ENCODE data around the gene ELL2.

DNA sequence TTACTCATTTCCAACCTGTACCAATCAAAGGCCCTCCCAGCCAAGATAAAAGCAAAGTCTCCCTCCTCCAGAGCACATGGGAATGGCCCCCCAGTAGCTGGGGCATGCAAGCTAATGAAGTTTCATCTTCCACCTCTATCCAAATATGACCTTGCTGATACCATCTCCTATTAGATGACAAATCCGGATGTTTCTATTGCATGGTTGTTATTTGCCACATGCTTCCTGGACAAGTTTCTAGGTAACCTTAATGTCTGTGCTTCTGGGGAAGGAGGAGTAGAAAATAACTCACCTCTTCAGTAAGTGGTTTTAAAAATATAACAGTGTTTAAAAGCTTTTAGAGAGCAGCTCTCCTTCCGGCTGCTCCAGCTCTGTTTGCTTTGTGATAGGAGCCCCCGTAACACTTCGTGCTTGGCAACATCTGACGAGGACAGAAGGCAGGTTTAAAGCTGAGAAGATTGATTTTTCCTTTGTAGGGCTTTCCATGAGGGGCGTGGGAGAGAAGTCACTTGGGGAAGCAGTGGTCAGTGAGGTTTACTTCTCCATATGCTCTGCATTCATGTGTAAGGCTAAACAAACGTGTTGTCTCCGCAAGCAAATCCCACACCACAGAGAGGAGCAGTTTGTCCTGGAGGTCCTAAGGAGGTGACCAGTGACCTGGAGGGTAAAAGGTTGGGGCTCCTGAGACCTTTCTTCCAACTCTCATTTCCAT is 98.8 kb downstream of the ELL2 start:
- peak; percentile 28; the same call in 1 of the 2 replicates for TF ChIP-seq TAF1 (CRISPR knock-in tag; IDR thresholded peaks at IDR 0.05)
- TF ChIP-seq SP4 (CRISPR knock-in tag; IDR thresholded peaks at IDR 0.05) = no peak
- TF ChIP-seq CREB1 (IDR thresholded peaks at IDR 0.05) = no peak
- peak; percentile 74; the same call in 1 of the 2 replicates for TF ChIP-seq CREB1 (CRISPR knock-in tag; IDR thresholded peaks at IDR 0.05)
- TF ChIP-seq, protein P1, sequence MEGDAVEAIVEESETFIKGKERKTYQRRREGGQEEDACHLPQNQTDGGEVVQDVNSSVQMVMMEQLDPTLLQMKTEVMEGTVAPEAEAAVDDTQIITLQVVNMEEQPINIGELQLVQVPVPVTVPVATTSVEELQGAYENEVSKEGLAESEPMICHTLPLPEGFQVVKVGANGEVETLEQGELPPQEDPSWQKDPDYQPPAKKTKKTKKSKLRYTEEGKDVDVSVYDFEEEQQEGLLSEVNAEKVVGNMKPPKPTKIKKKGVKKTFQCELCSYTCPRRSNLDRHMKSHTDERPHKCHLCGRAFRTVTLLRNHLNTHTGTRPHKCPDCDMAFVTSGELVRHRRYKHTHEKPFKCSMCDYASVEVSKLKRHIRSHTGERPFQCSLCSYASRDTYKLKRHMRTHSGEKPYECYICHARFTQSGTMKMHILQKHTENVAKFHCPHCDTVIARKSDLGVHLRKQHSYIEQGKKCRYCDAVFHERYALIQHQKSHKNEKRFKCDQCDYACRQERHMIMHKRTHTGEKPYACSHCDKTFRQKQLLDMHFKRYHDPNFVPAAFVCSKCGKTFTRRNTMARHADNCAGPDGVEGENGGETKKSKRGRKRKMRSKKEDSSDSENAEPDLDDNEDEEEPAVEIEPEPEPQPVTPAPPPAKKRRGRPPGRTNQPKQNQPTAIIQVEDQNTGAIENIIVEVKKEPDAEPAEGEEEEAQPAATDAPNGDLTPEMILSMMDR (CRISPR knock-in tag; IDR thresholded peaks at IDR 0.05) = no peak
- no peak for TF ChIP-seq ZNF547 (CRISPR knock-in tag; IDR thresholded peaks at IDR 0.05)
- TF ChIP-seq, protein P2, sequence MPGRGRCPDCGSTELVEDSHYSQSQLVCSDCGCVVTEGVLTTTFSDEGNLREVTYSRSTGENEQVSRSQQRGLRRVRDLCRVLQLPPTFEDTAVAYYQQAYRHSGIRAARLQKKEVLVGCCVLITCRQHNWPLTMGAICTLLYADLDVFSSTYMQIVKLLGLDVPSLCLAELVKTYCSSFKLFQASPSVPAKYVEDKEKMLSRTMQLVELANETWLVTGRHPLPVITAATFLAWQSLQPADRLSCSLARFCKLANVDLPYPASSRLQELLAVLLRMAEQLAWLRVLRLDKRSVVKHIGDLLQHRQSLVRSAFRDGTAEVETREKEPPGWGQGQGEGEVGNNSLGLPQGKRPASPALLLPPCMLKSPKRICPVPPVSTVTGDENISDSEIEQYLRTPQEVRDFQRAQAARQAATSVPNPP (CRISPR knock-in tag; IDR thresholded peaks at IDR 0.05) = no peak
- no peak for TF ChIP-seq ESRRA (CRISPR knock-in tag; IDR thresholded peaks at IDR 0.05; ENCODE audit: low read depth)
- TF ChIP-seq SALL1 (CRISPR knock-in tag; IDR thresholded peaks at IDR 0.05) = peak; percentile 80
- TF ChIP-seq, protein P3, sequence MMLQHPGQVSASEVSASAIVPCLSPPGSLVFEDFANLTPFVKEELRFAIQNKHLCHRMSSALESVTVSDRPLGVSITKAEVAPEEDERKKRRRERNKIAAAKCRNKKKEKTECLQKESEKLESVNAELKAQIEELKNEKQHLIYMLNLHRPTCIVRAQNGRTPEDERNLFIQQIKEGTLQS (CRISPR knock-in tag; IDR thresholded peaks at IDR 0.05) = 0 out of 2 replicates have a peak, but pooled peaks have one; percentile 45
- TF ChIP-seq PPARG (CRISPR knock-in tag; conservative IDR thresholded peaks at IDR 0.05) = peak; percentile 80
- TF ChIP-seq CREM (IDR thresholded peaks at IDR 0.05) = peak; percentile 88
- TF ChIP-seq CREM (CRISPR knock-in tag; IDR thresholded peaks at IDR 0.05) = no peak
- no peak for TF ChIP-seq CBX5 (CRISPR knock-in tag; IDR thresholded peaks at IDR 0.05; ENCODE audit: borderline replicate concordance)
- TF ChIP-seq, protein P4, sequence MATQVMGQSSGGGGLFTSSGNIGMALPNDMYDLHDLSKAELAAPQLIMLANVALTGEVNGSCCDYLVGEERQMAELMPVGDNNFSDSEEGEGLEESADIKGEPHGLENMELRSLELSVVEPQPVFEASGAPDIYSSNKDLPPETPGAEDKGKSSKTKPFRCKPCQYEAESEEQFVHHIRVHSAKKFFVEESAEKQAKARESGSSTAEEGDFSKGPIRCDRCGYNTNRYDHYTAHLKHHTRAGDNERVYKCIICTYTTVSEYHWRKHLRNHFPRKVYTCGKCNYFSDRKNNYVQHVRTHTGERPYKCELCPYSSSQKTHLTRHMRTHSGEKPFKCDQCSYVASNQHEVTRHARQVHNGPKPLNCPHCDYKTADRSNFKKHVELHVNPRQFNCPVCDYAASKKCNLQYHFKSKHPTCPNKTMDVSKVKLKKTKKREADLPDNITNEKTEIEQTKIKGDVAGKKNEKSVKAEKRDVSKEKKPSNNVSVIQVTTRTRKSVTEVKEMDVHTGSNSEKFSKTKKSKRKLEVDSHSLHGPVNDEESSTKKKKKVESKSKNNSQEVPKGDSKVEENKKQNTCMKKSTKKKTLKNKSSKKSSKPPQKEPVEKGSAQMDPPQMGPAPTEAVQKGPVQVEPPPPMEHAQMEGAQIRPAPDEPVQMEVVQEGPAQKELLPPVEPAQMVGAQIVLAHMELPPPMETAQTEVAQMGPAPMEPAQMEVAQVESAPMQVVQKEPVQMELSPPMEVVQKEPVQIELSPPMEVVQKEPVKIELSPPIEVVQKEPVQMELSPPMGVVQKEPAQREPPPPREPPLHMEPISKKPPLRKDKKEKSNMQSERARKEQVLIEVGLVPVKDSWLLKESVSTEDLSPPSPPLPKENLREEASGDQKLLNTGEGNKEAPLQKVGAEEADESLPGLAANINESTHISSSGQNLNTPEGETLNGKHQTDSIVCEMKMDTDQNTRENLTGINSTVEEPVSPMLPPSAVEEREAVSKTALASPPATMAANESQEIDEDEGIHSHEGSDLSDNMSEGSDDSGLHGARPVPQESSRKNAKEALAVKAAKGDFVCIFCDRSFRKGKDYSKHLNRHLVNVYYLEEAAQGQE (IDR thresholded peaks at IDR 0.05; ENCODE audit: borderline replicate concordance in 1 of 2, low read depth in 1 of 2, low read length in 2 of 2) = peak in 1 of 2 experiments; percentile 34; a peak in 1 of 4 replicates

Data from HepG2 (cell line).